ENCODE data around the gene DLGAP1. TPM values are rescaled to one million over a fixed set of nuclear protein-coding genes. Genes with fewer than 3 reads are reported as not detected.

DLGAP1 gene
- total RNA-seq, 1 donor from 2014 or later, result not detected

DNA sequence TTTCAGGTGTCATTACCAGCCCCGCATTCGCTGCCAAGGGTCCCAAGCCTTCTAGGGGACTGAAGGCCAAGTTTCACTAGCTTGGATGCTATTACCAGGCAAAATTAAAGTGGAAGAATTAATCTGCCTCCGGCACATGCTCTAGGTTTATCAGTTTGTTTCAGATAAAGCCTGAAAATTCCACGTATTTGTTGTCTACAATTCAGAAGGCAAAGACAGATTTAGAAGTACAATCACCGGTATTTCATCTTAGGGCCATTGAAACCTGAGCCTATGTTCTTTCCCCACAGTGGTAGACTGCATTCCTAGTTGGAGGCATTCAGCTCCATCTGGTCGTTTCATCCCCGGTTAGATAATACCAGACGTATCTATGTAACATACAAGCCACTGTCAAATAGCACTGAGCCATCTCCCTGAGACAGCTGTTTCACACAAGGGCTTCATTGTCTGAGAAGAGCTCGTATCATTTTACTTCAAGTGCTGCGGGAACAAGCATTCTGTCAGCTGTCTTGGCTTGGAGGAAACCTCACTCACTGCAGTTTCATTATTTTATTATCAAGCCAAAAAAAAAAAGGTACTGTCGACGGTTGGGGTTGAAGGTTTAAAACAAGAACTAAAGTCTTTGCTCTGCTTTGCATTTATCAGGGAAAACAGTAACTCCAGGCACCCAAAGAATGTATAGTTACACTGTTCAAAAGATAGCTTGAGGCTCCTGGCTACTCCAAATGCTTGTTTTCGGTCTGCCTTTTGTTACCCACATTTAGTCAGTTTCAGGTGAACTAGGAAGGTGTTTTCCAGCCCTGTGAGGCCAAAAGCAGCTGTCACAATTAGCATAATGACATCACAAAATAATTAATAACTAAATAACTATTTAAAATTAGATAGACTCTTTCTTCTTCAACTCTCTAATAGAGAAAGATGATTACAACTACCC, 928.4 kb downstream of the DLGAP1 start:
- intact Hi-C loops (cut with micrococcal nuclease), result no loop called here

DNA sequence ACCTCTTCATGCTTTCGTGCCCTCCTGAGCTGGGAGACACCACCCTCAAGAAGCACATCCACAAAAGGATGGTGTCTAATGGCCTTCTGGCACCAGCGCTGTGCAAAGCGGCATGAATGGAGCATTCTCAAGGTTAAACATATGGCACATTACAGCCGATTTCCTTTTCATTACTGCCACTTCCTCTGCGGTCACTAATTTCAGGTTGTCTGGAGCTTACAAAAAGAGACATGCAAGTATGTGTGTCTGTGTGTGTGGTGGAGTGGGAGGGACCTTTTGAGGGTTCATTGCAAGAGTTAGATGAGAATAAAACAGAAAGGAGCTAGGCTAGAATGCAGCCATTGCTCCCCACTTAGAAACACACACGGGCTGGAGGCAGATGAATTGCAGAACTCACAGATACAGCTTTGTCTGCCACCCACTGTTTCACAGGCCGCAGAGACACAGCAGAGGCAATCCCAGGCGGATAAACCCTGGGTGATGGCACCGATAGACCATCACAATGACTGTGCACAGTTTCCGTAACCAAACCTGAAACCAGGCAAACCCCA, 929.2 kb downstream of the DLGAP1 start:
- intact Hi-C loops (cut with micrococcal nuclease), result no loop called here

- intact Hi-C loops (cut with micrococcal nuclease), result no loop called here
Observed at GRCh38 chr18:3524706-3525105, 930.4 kb downstream of the DLGAP1 start.

GRCh38 chr18:3520230-3521085, 934.6 kb downstream of the DLGAP1 start:
- intact Hi-C loops (cut with micrococcal nuclease), result no loop called here

DNA sequence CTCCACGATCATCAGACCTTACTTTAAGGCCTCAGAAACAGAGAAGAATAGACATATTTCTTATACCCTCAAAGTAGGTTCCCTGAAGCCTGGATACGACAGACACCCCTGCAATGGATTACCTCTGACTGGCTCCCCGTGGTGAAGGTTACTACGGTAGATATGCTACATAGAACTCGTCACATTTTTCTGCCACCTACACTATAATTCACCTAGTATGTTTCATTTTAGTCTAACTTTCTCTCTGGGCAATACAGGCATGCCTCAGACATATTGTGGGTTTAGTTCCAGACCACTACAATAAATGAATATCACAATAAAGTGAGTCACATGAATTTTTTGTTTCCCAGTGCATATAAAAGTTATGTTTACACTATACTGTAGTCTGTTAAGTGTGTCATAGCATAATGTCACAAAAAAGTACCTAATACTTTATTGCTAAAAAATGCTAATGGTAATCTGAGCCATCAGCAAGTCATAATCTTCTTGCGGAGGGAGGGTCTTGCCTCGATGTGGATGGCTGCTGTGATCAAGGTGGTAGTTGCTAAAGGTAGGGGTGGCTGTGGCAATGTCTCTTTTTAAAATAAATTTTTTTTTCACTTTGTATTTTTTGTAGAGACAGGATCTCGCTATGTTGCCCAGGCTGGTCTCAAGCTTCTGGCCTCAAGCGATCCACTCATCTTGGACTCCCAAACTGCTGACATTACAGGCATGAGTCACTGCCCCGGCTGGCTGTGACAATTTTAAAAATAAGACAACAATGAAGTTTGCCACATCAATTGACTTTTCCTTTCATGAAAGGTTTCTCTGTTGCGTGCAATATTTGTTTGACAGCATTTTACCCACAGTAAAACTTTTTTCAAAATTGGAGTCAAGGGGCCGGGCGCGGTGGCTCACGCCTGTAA, 940.5 kb downstream of the DLGAP1 start:
- intact Hi-C loops (cut with micrococcal nuclease), result no loop called here

- intact Hi-C loops (cut with micrococcal nuclease), result no loop called here
Observed at GRCh38 chr18:3513481-3513880, 941.6 kb downstream of the DLGAP1 start.

DNA sequence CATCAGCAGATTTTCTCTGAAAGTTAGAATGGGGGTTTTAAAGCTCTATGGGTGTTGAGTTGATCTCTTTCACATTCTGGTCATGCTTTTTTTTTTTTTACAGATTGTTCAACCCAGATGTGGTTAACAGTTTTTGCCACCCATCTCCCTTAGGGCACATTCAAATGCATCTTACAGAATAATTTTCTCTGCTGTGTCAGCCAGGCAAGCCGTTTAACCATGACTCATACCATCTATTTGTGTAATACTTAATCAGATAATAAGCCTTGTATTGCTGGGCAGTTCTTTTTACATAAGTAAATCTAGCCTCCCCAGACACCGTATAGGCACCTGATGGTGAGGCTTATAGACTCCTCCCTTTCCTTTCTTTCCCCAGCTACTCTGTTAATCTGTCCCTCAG, 943.1 kb downstream of the DLGAP1 start:
- intact Hi-C loops (cut with micrococcal nuclease), result no loop called here

- intact Hi-C loops (cut with micrococcal nuclease), result no loop called here
Observed at GRCh38 chr18:3510896-3511295, 944.2 kb downstream of the DLGAP1 start.

DNA sequence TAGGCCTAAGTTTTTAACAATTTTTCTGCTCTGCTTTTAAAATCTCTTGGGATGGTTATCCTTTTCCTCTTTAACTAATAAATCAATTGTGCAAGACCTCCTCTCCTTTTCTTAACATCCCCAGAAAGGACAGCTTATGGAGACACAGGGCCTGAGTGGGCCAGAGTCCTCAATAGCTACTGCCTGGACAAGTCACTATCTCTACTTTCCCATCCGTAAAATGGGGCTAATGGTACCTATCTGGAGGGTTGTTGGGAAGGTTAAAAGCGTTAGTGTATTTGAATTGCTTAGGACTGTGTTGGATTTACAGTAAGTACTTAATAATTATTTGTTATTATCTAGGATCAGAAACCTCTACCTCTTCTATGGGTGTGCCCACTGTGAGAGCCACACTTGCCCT, 945.1 kb downstream of the DLGAP1 start:
- intact Hi-C loops (cut with micrococcal nuclease), result no loop called here

DNA sequence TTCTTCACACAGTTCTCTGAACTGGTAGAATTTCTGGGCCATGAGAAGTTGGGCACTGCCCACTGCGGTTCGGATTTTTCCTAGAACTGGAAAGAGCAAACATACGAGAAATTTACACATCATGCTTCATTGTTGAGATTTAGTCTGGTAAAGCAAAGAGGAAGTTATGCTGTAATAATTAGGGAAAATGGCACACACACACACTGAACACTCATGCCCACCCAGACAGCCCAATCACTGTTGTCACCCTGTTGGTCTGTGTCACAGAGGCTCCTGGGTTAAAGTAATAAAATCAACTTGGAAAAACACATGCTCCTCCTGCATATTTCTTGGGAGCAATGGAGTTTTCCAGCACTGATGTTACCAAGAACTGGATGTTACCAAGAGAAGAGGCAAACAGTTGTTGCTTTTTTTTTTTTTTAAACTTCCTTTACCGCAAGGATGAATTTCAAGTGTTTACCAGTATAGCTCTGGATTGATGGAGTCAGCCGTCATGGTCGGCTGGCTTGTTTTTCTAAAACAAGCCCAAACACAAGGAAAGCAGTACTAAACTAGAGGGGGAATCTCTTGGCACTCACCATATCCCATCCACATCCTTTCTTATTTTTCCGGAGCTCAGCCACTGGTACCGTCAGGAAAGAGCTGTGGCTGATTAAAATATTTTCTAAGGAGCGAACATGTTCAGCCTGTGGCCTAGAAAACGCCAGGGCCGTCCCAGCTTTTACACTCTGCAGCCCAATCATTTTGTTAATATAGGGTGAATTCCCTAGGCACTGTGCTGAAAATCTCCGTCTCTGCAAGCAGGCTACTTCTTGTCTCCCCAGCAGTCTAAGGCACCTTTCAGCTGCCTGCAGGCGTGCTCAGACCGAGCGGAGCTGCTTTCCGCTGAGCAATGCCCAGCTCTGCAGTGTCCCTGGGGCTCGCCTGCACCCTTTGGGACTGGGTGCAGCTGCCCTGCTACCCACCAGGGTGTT, 946.2 kb downstream of the DLGAP1 start:
- intact Hi-C loops (cut with micrococcal nuclease), result no loop called here

DNA sequence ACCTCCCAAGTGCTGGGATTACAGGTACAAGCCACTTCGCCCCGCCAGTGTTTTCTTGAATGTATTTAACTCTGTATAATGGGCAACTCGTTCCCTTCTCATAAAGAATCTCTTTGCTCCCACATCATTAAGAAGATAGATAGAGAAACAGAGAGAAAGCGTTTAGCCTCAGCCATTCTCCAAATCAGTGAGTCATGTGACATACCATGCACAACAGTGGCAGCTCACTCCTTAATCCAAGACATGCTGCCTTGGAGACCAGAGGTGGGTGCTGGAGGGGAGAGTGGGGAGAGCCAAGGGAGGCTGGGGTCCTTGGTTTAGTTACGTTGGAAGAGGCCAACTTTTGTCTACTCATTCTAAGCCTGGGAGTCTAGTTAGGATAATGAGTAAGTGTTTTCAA, 950.5 kb downstream of the DLGAP1 start:
- intact Hi-C loops (cut with micrococcal nuclease), result no loop called here

DNA sequence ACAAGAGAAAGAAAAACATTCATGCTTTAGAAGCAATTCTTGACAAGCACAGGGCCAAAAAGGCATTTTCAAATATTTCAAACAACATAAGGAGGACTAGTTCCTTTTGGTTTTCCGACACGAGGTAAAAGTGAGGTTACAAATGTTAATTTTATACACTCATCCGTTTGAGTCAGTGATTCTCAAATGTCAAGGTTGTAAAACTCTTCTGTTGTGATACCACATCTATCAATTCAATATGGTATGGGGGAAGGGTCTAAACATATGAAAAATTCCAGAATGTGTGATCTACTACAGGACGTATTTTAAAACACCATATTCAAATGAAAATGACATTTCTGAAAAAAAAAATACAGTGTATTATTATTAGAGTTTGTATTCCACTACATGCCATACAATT, 952.5 kb downstream of the DLGAP1 start:
- intact Hi-C loops (cut with micrococcal nuclease), result no loop called here

DNA sequence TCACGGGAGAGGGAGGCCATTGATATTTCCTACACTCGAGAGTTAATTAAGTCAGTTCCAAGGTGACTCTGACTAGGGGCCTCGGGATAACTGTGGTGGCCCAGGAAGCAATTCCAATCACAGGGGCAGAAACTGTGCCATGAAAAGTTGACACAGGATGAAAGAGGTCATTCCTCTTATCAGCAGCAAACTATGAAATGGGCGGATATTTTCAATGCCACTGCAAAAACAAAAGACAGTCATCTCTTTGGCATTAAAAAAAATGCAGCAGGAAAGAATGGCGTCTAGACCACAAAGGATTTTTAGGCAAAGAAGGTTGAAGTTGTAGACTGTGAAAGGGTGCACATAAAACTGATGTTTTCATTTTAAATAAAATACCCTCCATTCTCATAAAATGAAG, 955.1 kb downstream of the DLGAP1 start:
- intact Hi-C loops (cut with micrococcal nuclease), result no loop called here

- intact Hi-C loops (cut with micrococcal nuclease), result no loop called here
Observed at GRCh38 chr18:3499501-3499900, 955.6 kb downstream of the DLGAP1 start.

- intact Hi-C loops (cut with micrococcal nuclease), result no loop called here
Observed at GRCh38 chr18:3498698-3499471, 956.2 kb downstream of the DLGAP1 start.

DNA sequence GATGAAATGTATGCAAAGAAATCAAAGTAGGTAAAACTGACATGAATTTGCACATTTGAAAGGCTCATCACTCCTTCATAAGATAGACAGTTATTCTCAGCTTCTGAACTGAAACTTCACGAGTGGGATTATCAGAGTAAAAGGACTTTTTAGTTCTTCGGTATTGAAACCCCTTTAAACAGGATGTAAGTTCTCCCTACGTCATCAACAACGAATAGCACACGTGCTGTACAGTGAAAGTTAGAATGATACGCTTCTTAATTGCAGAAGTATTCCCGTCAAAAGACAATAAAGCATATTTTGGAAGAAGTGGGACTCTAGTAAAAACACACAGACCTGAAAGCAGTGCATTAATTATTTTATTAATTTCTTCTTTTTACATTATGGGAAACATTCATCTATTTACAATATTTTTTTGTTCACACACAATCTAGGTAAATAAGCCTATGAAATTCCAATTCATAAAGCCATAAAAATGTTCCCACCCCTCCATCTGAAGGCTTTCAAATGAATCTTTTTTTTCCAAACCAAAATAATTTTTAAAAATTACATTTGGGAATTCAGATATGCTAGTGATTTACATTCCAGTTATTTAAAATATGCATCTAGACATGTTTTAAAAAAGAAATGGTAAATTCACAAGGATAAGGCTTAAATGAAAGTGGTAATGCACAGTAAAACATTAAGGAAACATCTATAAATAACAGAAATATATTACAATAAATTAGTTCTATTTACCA, 959.2 kb downstream of the DLGAP1 start:
- intact Hi-C loops (cut with micrococcal nuclease), result no loop called here

GRCh38 chr18:3494569-3494968, 960.5 kb downstream of the DLGAP1 start:
- intact Hi-C loops (cut with micrococcal nuclease), result no loop called here

GRCh38 chr18:3494245-3494526, 960.9 kb downstream of the DLGAP1 start:
- intact Hi-C loops (cut with micrococcal nuclease), result no loop called here
